Measurements from ENCODE around the gene POGLUT3. TPM values are rescaled to one million over a fixed set of nuclear protein-coding genes. Genes with fewer than 3 reads are reported as not detected.

Gene POGLUT3
- total and polyA plus RNA-seq, 2 of the 8 experiments (the other 6 are each of a cell fraction or from before 2014, with no cell fraction given), result 4.7 to 17.4 TPM

GRCh38 chr11:108466405-108466804 lies 31.8 kb downstream of the POGLUT3 start:
- no peaks in the 10 kb centered on the region; a peak in 1 of 7 replicates for H3K4me1 ChIP-seq (replicated peaks in 1 of 4; ENCODE audit: control insufficient read depth in 3 of 4, insufficient read depth in 4 of 4, low read length in 3 of 4)
- H3K23me2 ChIP-seq (ENCODE audit: low read depth, low read length), result peaks cover 3% of the 10 kb centered on the region
- H2BK15ac ChIP-seq (ENCODE audit: low read length), result no peak overlapping the region
- no peak overlapping the region for H2BK120ac ChIP-seq (replicated peaks; ENCODE audit: low read depth, low read length)
- H3K14ac ChIP-seq (ENCODE audit: insufficient read length), result no peak overlapping the region
- H3K79me2 ChIP-seq (ENCODE audit: control insufficient read depth in 1 of 2, insufficient read depth in 2 of 2, low read length in 2 of 2), result no peaks in the 10 kb centered on the region
- no peak overlapping the region for H2AK5ac ChIP-seq (ENCODE audit: low read depth, low read length)
- no peaks in the 10 kb centered on the region for H4K20me1 ChIP-seq (replicated peaks in 1 of 2; ENCODE audit: control insufficient read depth in 1 of 2, insufficient read depth in 2 of 2, low read length in 2 of 2)
- peak overlapping the region in 3 of 4 experiments; percentile 95 to 99 (median 98); a peak in 5 of 7 replicates for H3K9ac ChIP-seq (replicated peaks in 1 of 4; ENCODE audit: extremely low read depth in 1 of 4, low read depth in 3 of 4, low read length in 3 of 4)
- no peaks in the 10 kb centered on the region for H3K27me3 ChIP-seq (replicated peaks in 1 of 4; ENCODE audit: control insufficient read depth in 3 of 4, extremely low read depth in 1 of 4, insufficient read depth in 3 of 4, low read length in 3 of 4)
- H4K91ac ChIP-seq (replicated peaks; ENCODE audit: insufficient read length, low read length), result no peak overlapping the region
- H4K8ac ChIP-seq (ENCODE audit: extremely low read depth, insufficient read depth, low read length), result no peak overlapping the region; the same call in 1 of the 2 replicates
- H3K9me3 ChIP-seq (ENCODE audit: insufficient read depth in 2 of 2, low read depth in 1 of 2, low read length in 1 of 2), result no peaks in the 10 kb centered on the region
- ChIA-PET POLR2A (ENCODE audit: partially characterized antibody) (interaction anchor here (0.7 to 1.2 kb wide), 4 partner anchors 32 to 182 kb away, joined by 3 to 4 read pairs (median 3); partner anchors contain the start of gene POGLUT3), CTCF (ENCODE audit: partially characterized antibody) (no interaction called here)
- H3K4me2 ChIP-seq (ENCODE audit: insufficient read depth in 1 of 2, low read depth in 2 of 2, low read length in 2 of 2), result peak overlapping the region; percentile 65 to 93
- no peak overlapping the region for H3K23ac ChIP-seq (ENCODE audit: insufficient read length)
- no peak overlapping the region for H2BK5ac ChIP-seq (ENCODE audit: low read depth, low read length)
- peak overlapping the region; percentile 62 to 89 (median 78) for H3K4me3 ChIP-seq (ENCODE audit: extremely low read depth in 1 of 4, insufficient read depth in 2 of 4, low read depth in 3 of 4, low read length in 4 of 4)
- H2BK20ac ChIP-seq (ENCODE audit: low read length), result no peak overlapping the region
- FAIRE-seq (no peak), DNase-seq (ENCODE audit: low read depth in 1 of 2, low spot score in 2 of 2) (no peak)
- no peak overlapping the region for H3K4ac ChIP-seq (replicated peaks; ENCODE audit: insufficient read length, low read depth, low read length)
- no peak overlapping the region for H4K5ac ChIP-seq (ENCODE audit: insufficient read length, low read depth, low read length)
- peak overlapping the region; percentile 96; the same call in 1 of the 2 replicates for H3K27ac ChIP-seq (ENCODE audit: low read depth, low read length)
- 73% methylated on average over 7 of the region's 7 CpGs; no CpG with 5 or more reads in 1 of the 2 experiments for WGBS, 2 experiments (ENCODE audit: extremely low coverage in 1 of 2, insufficient coverage in 1 of 2, insufficient read length in 1 of 2, insufficient replicate concordance in 2 of 2, low coverage in 1 of 2, low lambda C conversion rate in 2 of 2, missing lambda C conversion rate in 1 of 2)
- H2AFZ ChIP-seq (ENCODE audit: low read length), result peak overlapping the region; percentile 99; the same call in 1 of the 2 replicates
- no peak overlapping the region for H2BK12ac ChIP-seq (ENCODE audit: low read depth, low read length)
- H3K36me3 ChIP-seq (ENCODE audit: control insufficient read depth in 2 of 4, insufficient read depth in 4 of 4, low read length in 3 of 4), result no peaks in the 10 kb centered on the region
- H3K18ac ChIP-seq (ENCODE audit: extremely low read depth, low read length), result no peak overlapping the region
- H3K56ac ChIP-seq (replicated peaks; ENCODE audit: insufficient read length, low read depth, low read length), result no peak overlapping the region
- H3K79me1 ChIP-seq (ENCODE audit: low read depth, low read length), result no peaks in the 10 kb centered on the region
- TF ChIP-seq ATF2 (IDR thresholded peaks at IDR 0.05; ENCODE audit: low read length), result no peak
- no peak for TF ChIP-seq TEAD4 (IDR thresholded peaks at IDR 0.05; ENCODE audit: low read depth, low read length)
- TF ChIP-seq KDM5A (IDR thresholded peaks at IDR 0.05; ENCODE audit: low read length), result no peak
- no peak for TF ChIP-seq GTF2F1 (IDR thresholded peaks at IDR 0.05; ENCODE audit: borderline replicate concordance, low read depth, low read length)
- TF ChIP-seq CHD1 (IDR thresholded peaks at IDR 0.05; ENCODE audit: low read depth, low read length), result no peak
- no peak for TF ChIP-seq BRCA1 (IDR thresholded peaks at IDR 0.05; ENCODE audit: low read depth, low read length)
- no peak for TF ChIP-seq TBP (IDR thresholded peaks at IDR 0.05; ENCODE audit: low read depth, low read length)
- no peak for TF ChIP-seq SP2 (IDR thresholded peaks at IDR 0.05; ENCODE audit: low read length)
- TF ChIP-seq RFX5 (IDR thresholded peaks at IDR 0.05; ENCODE audit: borderline replicate concordance, low read depth, low read length), result no peak
- no peak for TF ChIP-seq SRF (IDR thresholded peaks at IDR 0.05; ENCODE audit: low read depth, low read length)
- TF ChIP-seq KDM4A (IDR thresholded peaks at IDR 0.05; ENCODE audit: low read depth, low read length, severe bottlenecking), result no peak
- TF ChIP-seq GABPA (IDR thresholded peaks at IDR 0.05; ENCODE audit: borderline replicate concordance, insufficient read depth, low read length), result no peak
